Measurements from ENCODE around the gene PCDH10. TPM values are rescaled to one million over a fixed set of nuclear protein-coding genes. Genes with fewer than 3 reads are reported as not detected.

The PCDH10 gene
- total and polyA plus RNA-seq, 7 experiments from 2014 or later, result not detected

DNA sequence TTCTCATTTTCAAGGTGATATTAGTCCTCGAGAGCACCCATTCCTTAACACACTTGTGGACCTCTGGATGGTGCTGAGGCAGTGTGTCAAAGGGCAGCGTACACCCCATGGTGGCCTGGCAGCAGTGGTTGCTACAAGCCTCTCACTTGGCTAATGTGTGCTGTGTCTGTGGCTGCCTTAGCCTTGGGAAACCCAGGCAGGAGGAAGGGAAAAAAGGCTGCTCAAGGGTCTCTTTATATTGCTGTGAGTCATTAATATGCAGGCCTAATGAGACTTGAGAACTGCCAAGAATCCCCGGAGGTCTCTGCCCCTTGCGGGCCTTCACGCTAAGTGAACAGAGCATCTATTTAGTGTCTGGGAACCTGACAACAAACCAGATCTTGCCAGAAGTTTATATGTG, 7.0 kb downstream of the PCDH10 start:
- H3K36me3 Mint-ChIP-seq, result peaks cover 0 to 12% (median 0%) of the 10 kb centered on the region in 5 donors
- no peak overlapping the region for H3K4me3 Mint-ChIP-seq
- Histone ChIP-seq H3K36me3 (ENCODE audit: control insufficient read depth in 2 of 3, insufficient read depth in 3 of 3, low read length in 3 of 3) (no peaks in the 10 kb centered on the region), H3K27ac (ENCODE audit: low read depth, low read length) (no peak overlapping the region), H3K4me3 (ENCODE audit: low read length) (no peak overlapping the region), H3K27me3 (ENCODE audit: control insufficient read depth in 2 of 2, insufficient read depth in 2 of 2, low read length in 2 of 2) (peaks cover 0 to 2% of the 10 kb centered on the region in 2 donors), H3K9me3 (ENCODE audit: control insufficient read depth in 2 of 3, low read length in 3 of 3) (no peaks in the 10 kb centered on the region), H3K4me1 (ENCODE audit: control insufficient read depth in 2 of 2, insufficient read depth in 2 of 2, low read length in 2 of 2) (no peaks in the 10 kb centered on the region)
- H3K9me3 Mint-ChIP-seq, result peaks cover 0 to 6% (median 1%) of the 10 kb centered on the region in 11 donors
- intact Hi-C loops (cut with micrococcal nuclease), result no loop called here
- CTCF ChIA-PET, result no interaction called here
- no peak for ATAC-seq
- POLR2A ChIA-PET, result no interaction called here
- DNase-seq, result no peak
- peaks cover 22 to 39% (median 25%) of the 10 kb centered on the region in 5 donors for H3K27me3 Mint-ChIP-seq
- peaks cover 0 to 8% (median 6%) of the 10 kb centered on the region in 7 donors for H3K4me1 Mint-ChIP-seq
- H3K27ac Mint-ChIP-seq, result no peak overlapping the region

DNA sequence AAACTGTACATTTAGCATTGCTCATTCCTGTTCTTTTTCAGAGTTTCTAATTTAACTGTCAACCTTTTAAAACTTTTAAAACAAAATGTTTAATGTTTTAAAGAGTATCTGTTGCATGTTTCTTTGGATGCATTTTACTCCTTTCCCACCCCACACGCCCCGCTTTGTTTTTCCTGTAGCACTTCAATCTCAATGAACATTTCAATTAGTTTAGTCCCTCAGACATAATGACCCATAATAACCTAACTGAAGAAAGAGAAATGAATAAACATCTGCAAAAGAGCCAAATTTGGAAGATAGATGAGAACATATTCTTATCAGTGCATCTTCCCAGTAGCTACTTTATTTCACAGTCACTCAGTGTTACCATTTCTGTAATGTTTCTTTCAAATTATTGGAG, 7.5 kb downstream of the PCDH10 start:
- Mint-ChIP-seq H3K27ac (no peak overlapping the region), H3K27me3 (peaks cover 18 to 35% (median 24%) of the 10 kb centered on the region in 5 donors), H3K4me1 (peaks cover 0 to 8% (median 6%) of the 10 kb centered on the region in 7 donors), H3K36me3 (peaks cover 0 to 8% (median 0%) of the 10 kb centered on the region in 5 donors), H3K4me3 (no peak overlapping the region), H3K9me3 (peaks cover 0 to 6% (median 1%) of the 10 kb centered on the region in 11 donors)
- ChIA-PET POLR2A (no interaction called here), CTCF (no interaction called here)
- no peak for ATAC-seq
- Histone ChIP-seq H3K27me3 (ENCODE audit: control insufficient read depth in 2 of 2, insufficient read depth in 2 of 2, low read length in 2 of 2) (no peaks in the 10 kb centered on the region), H3K27ac (ENCODE audit: low read depth, low read length) (no peak overlapping the region), H3K36me3 (ENCODE audit: control insufficient read depth in 2 of 3, insufficient read depth in 3 of 3, low read length in 3 of 3) (no peaks in the 10 kb centered on the region), H3K4me1 (ENCODE audit: control insufficient read depth in 2 of 2, insufficient read depth in 2 of 2, low read length in 2 of 2) (no peaks in the 10 kb centered on the region), H3K9me3 (ENCODE audit: control insufficient read depth in 2 of 3, low read length in 3 of 3) (no peaks in the 10 kb centered on the region), H3K4me3 (ENCODE audit: low read length) (no peak overlapping the region)
- DNase-seq, result no peak
- intact Hi-C loops (cut with micrococcal nuclease), result no loop called here

DNA sequence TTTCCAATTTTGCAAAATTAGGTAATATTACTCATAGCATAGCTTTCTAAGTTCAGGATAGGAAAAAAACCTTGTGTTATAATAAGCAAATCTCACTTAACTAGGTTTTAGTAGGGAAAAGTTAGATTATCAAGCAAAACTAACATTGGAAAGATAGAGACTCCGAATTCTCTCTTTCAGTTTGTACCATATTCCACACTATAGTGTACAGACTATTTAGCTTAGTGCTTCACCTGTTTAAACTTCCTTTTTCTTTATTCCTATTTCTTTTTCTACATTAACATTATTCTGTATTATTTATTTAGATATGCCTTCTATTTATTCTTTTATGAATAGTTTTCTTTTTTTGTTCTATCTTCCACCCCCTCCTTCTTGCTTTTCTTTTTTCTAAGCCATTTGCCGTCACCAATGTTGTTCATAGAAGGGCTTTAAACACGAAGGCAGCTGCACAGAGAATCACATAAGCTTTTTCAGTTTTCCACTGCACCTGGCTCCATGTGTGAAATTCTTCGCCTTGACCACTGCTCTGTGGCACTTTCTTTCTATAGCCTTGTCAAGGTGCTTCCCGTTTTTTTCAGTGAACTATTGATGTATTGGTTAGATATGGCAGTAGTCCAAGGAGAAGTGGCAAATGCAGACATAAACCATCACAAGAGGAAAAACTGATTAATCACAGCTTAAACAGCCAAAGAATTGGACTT, 8.5 kb downstream of the PCDH10 start:
- H3K9me3 ChIP-seq (ENCODE audit: control insufficient read depth in 2 of 3, low read length in 3 of 3), result no peaks in the 10 kb centered on the region
- ATAC-seq, result no peak
- peaks cover 0 to 5% (median 4%) of the 10 kb centered on the region in 7 donors for H3K4me1 Mint-ChIP-seq
- no peak for DNase-seq
- H3K27me3 ChIP-seq (ENCODE audit: control insufficient read depth in 2 of 2, insufficient read depth in 2 of 2, low read length in 2 of 2), result no peaks in the 10 kb centered on the region
- ChIA-PET POLR2A (no interaction called here), CTCF (no interaction called here)
- H3K27ac Mint-ChIP-seq, result no peak overlapping the region
- H3K4me3 ChIP-seq (ENCODE audit: low read length), result no peak overlapping the region
- intact Hi-C loops (cut with micrococcal nuclease), result no loop called here
- peaks cover 0 to 5% (median 0%) of the 10 kb centered on the region in 5 donors for H3K36me3 Mint-ChIP-seq
- H3K36me3 ChIP-seq (ENCODE audit: control insufficient read depth in 2 of 3, insufficient read depth in 3 of 3, low read length in 3 of 3), result no peaks in the 10 kb centered on the region
- H3K4me3 Mint-ChIP-seq, result no peak overlapping the region
- H3K27me3 Mint-ChIP-seq, result peaks cover 12 to 31% (median 19%) of the 10 kb centered on the region in 5 donors
- H3K27ac ChIP-seq (ENCODE audit: low read depth, low read length), result no peak overlapping the region
- H3K4me1 ChIP-seq (ENCODE audit: control insufficient read depth in 2 of 2, insufficient read depth in 2 of 2, low read length in 2 of 2), result no peaks in the 10 kb centered on the region
- H3K9me3 Mint-ChIP-seq, result peaks cover 0 to 6% (median 1%) of the 10 kb centered on the region in 11 donors

DNA sequence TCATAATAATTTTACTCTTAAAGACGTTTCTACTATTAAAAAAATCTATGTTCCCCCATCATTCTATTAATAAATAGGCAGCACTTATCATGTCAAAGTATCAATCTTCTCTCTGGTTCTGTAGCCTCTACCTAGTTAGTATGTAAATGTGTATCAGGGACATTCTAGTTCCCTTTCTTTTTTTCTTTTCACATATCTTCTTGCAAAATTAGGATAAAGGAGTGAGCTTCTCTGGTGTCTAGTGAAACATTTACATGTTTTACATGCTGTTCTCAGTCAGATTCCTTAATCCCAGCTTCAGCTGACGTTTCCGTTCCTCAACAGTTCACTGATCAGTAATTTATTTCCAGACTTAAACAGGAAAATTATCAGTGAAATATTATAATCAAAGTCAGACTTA, 11.8 kb downstream of the PCDH10 start:
- Mint-ChIP-seq H3K4me1 (no peaks in the 10 kb centered on the region), H3K27me3 (peaks cover 0 to 6% (median 0%) of the 10 kb centered on the region in 5 donors), H3K9me3 (peaks cover 0 to 4% (median 0%) of the 10 kb centered on the region in 11 donors), H3K36me3 (no peaks in the 10 kb centered on the region), H3K4me3 (no peak overlapping the region), H3K27ac (no peak overlapping the region)
- H3K4me1 ChIP-seq (ENCODE audit: control insufficient read depth in 2 of 2, insufficient read depth in 2 of 2, low read length in 2 of 2), result no peaks in the 10 kb centered on the region
- H3K9me3 ChIP-seq (ENCODE audit: control insufficient read depth in 2 of 3, low read length in 3 of 3), result no peaks in the 10 kb centered on the region
- ChIA-PET POLR2A (no interaction called here), CTCF (no interaction called here)
- intact Hi-C loops (cut with micrococcal nuclease), result no loop called here
- no peaks in the 10 kb centered on the region for H3K36me3 ChIP-seq (ENCODE audit: control insufficient read depth in 2 of 3, insufficient read depth in 3 of 3, low read length in 3 of 3)
- DNase-seq (no peak), ATAC-seq (no peak)
- H3K4me3 ChIP-seq (ENCODE audit: low read length), result no peak overlapping the region
- H3K27ac ChIP-seq (ENCODE audit: low read depth, low read length), result no peak overlapping the region
- no peaks in the 10 kb centered on the region for H3K27me3 ChIP-seq (ENCODE audit: control insufficient read depth in 2 of 2, insufficient read depth in 2 of 2, low read length in 2 of 2)

DNA sequence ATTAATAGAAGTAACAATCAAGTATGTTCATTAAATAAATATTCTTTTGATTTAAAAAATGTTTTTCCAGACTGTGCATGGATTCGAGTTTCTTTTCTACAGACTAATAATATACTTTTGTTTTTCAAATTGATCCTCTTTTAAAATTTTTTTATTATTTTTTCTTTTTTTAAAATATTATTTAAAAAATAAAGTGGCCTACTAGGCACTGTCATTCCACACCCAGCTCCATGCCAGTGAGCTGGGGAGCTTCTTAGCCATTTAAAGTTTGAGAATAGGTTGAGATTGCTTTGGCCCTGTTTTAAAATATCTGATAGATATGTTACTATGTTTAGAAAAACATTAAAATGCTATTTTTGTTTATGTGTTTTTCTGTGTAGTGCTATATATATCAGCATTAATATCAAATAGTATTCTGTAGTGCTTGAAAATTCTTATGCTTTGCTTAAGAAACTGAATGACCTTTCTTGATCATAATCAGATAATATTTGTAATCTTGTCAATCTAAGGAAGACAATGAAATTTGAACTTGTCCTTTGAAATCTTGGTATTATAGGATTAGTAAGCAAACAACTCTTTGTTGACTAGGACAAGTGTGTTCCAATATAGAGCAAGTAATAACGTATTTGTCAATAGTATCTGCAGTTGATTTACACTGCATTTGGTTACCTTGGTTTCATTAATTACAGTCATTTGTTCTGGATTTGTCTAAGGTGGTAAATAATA, 12.6 kb downstream of the PCDH10 start:
- ATAC-seq (no peak), DNase-seq (no peak)
- Mint-ChIP-seq H3K4me3 (no peak overlapping the region), H3K27ac (no peak overlapping the region), H3K27me3 (peaks cover 0 to under 1% (median 0%) of the 10 kb centered on the region in 5 donors), H3K36me3 (no peaks in the 10 kb centered on the region), H3K9me3 (peaks cover 0 to 4% (median 0%) of the 10 kb centered on the region in 11 donors), H3K4me1 (no peaks in the 10 kb centered on the region)
- Histone ChIP-seq H3K27ac (ENCODE audit: low read depth, low read length) (no peak overlapping the region), H3K4me3 (ENCODE audit: low read length) (no peak overlapping the region), H3K9me3 (ENCODE audit: control insufficient read depth in 2 of 3, low read length in 3 of 3) (no peaks in the 10 kb centered on the region), H3K27me3 (ENCODE audit: control insufficient read depth in 2 of 2, insufficient read depth in 2 of 2, low read length in 2 of 2) (no peaks in the 10 kb centered on the region), H3K4me1 (ENCODE audit: control insufficient read depth in 2 of 2, insufficient read depth in 2 of 2, low read length in 2 of 2) (no peaks in the 10 kb centered on the region), H3K36me3 (ENCODE audit: control insufficient read depth in 2 of 3, insufficient read depth in 3 of 3, low read length in 3 of 3) (no peaks in the 10 kb centered on the region)
- POLR2A ChIA-PET, result no interaction called here
- CTCF ChIA-PET, result no interaction called here
- intact Hi-C loops (cut with micrococcal nuclease), result no loop called here

DNA sequence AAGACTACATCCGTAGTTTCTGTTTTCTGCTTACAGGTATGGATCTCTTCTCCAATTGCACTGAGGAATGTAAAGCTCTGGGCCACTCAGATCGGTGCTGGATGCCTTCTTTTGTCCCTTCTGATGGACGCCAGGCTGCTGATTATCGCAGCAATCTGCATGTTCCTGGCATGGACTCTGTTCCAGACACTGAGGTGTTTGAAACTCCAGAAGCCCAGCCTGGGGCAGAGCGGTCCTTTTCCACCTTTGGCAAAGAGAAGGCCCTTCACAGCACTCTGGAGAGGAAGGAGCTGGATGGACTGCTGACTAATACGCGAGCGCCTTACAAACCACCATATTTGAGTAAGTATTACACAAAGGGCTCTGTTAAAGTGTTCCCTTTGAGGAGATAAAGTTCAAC, 13.8 kb downstream of the PCDH10 start:
- Mint-ChIP-seq H3K27me3 (no peaks in the 10 kb centered on the region), H3K4me1 (no peaks in the 10 kb centered on the region), H3K27ac (no peak overlapping the region), H3K4me3 (no peak overlapping the region), H3K9me3 (peaks cover 0 to 4% (median 0%) of the 10 kb centered on the region in 11 donors), H3K36me3 (no peaks in the 10 kb centered on the region)
- Histone ChIP-seq H3K27ac (ENCODE audit: low read depth, low read length) (no peak overlapping the region), H3K4me1 (ENCODE audit: control insufficient read depth in 2 of 2, insufficient read depth in 2 of 2, low read length in 2 of 2) (no peaks in the 10 kb centered on the region), H3K4me3 (ENCODE audit: low read length) (no peak overlapping the region), H3K36me3 (ENCODE audit: control insufficient read depth in 2 of 3, insufficient read depth in 3 of 3, low read length in 3 of 3) (no peaks in the 10 kb centered on the region), H3K27me3 (ENCODE audit: control insufficient read depth in 2 of 2, insufficient read depth in 2 of 2, low read length in 2 of 2) (no peaks in the 10 kb centered on the region), H3K9me3 (ENCODE audit: control insufficient read depth in 2 of 3, low read length in 3 of 3) (no peaks in the 10 kb centered on the region)
- no peak for DNase-seq
- CTCF ChIA-PET, result no interaction called here
- intact Hi-C loops (cut with micrococcal nuclease), result no loop called here
- no peak for ATAC-seq
- POLR2A ChIA-PET, result no interaction called here

DNA sequence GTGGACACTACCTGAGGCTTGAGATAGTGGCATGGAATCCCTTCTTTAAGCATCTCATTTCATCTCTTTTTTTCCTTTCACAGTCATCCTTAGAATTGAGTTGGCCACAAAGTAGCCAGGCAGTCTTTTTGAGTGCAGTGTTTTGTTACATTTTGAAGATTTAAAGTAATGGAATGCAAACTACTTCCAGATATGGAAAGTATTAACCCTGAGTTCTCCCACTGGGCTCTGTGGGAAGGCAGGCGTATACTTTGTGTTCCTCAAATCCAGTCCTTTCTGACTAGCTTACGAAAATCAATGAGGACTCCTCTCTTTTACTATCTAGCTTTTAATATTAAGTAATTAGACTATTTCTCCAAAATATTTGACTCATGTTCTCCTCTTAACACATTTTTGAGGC, 29.9 kb downstream of the PCDH10 start:
- Histone ChIP-seq H3K27me3 (ENCODE audit: control insufficient read depth in 2 of 2, insufficient read depth in 2 of 2, low read length in 2 of 2) (no peaks in the 10 kb centered on the region), H3K36me3 (ENCODE audit: control insufficient read depth in 2 of 3, insufficient read depth in 3 of 3, low read length in 3 of 3) (no peaks in the 10 kb centered on the region), H3K9me3 (ENCODE audit: control insufficient read depth in 2 of 3, low read length in 3 of 3) (no peaks in the 10 kb centered on the region), H3K27ac (ENCODE audit: low read depth, low read length) (no peak overlapping the region), H3K4me1 (ENCODE audit: control insufficient read depth in 2 of 2, insufficient read depth in 2 of 2, low read length in 2 of 2) (no peaks in the 10 kb centered on the region), H3K4me3 (ENCODE audit: low read length) (no peak overlapping the region)
- CTCF ChIA-PET, result no interaction called here
- Mint-ChIP-seq H3K4me3 (no peak overlapping the region), H3K9me3 (peaks cover 0 to 11% (median 0%) of the 10 kb centered on the region in 11 donors), H3K27ac (no peak overlapping the region), H3K36me3 (no peaks in the 10 kb centered on the region), H3K27me3 (no peaks in the 10 kb centered on the region), H3K4me1 (no peaks in the 10 kb centered on the region)
- POLR2A ChIA-PET, result no interaction called here
- ATAC-seq, result no peak
- no peak for DNase-seq
- intact Hi-C loops (cut with micrococcal nuclease), result no loop called here
